HL-60 (cell line): Measurements from ENCODE around the gene CNTNAP5.

Source experiments
- DNase-seq, 2 experiments: peaks; one replicate each; pipeline ENCODE4 v3.0.0-alpha.2; 2010 to 2020; ENCODE audit warnings: low read depth in 1 of 2, low spot score in 1 of 2
- H3K27ac ChIP-seq: fragments of 250-450 bp; sonication (Bioruptor Pico); replicated peaks from 2 replicates; pipeline ENCODE4 v1.5.1; 2020; ENCODE audit warnings: mild to moderate bottlenecking, moderate library complexity
- H3K27me3 ChIP-seq: fragments of 250-450 bp; sonication (Bioruptor Pico); 2 replicates; pipeline ENCODE4 v1.5.1; 2021; ENCODE audit warnings: mild to moderate bottlenecking, moderate library complexity; ENCODE audit not compliant: insufficient read depth, poor library complexity, severe bottlenecking
- H3K4me3 ChIP-seq: replicated peaks from 2 replicates; pipeline ENCODE4 v1.5.1; 2011; ENCODE audit warnings: mild to moderate bottlenecking, control low read depth, low read length; ENCODE audit not compliant: insufficient read depth
- CTCF ChIP-seq: IDR thresholded peaks from one replicate; pipeline ENCODE4 v1.5.1; 2011; ENCODE audit warnings: low read length, control low read depth, inconsistent platforms; ENCODE audit not compliant: insufficient read depth
- GABPA ChIP-seq: IDR thresholded peaks from 2 replicates; pipeline ENCODE4 v1.6.1; 2012; ENCODE audit warnings: low read depth
- POLR2AphosphoS5 ChIP-seq: IDR thresholded peaks from 2 replicates; pipeline ENCODE4 v1.6.1; 2012; ENCODE audit warnings: low read depth
- SPI1 ChIP-seq: IDR thresholded peaks from 2 replicates; pipeline ENCODE4 v1.6.1; 2012; ENCODE audit warnings: low read depth, mild to moderate bottlenecking, borderline replicate concordance
- TF ChIP-seq, protein P1 (sequence below): IDR thresholded peaks from 2 replicates; pipeline ENCODE4 v1.6.1; 2012; ENCODE audit warnings: low read depth; ENCODE audit not compliant: insufficient replicate concordance

CNTNAP5 gene

GRCh38 chr2:124888431-124888830 is 863.3 kb downstream of the CNTNAP5 start:
- no peak for DNase-seq
- H3K4me3 ChIP-seq: no peak overlapping the region
- no peak for TF ChIP-seq GABPA
- TF ChIP-seq POLR2AphosphoS5: no peak
- TF ChIP-seq, protein P1, sequence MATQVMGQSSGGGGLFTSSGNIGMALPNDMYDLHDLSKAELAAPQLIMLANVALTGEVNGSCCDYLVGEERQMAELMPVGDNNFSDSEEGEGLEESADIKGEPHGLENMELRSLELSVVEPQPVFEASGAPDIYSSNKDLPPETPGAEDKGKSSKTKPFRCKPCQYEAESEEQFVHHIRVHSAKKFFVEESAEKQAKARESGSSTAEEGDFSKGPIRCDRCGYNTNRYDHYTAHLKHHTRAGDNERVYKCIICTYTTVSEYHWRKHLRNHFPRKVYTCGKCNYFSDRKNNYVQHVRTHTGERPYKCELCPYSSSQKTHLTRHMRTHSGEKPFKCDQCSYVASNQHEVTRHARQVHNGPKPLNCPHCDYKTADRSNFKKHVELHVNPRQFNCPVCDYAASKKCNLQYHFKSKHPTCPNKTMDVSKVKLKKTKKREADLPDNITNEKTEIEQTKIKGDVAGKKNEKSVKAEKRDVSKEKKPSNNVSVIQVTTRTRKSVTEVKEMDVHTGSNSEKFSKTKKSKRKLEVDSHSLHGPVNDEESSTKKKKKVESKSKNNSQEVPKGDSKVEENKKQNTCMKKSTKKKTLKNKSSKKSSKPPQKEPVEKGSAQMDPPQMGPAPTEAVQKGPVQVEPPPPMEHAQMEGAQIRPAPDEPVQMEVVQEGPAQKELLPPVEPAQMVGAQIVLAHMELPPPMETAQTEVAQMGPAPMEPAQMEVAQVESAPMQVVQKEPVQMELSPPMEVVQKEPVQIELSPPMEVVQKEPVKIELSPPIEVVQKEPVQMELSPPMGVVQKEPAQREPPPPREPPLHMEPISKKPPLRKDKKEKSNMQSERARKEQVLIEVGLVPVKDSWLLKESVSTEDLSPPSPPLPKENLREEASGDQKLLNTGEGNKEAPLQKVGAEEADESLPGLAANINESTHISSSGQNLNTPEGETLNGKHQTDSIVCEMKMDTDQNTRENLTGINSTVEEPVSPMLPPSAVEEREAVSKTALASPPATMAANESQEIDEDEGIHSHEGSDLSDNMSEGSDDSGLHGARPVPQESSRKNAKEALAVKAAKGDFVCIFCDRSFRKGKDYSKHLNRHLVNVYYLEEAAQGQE: no peak
- TF ChIP-seq SPI1: no peak
- TF ChIP-seq CTCF: no peak
- no peaks in the 10 kb centered on the region for H3K27me3 ChIP-seq
- H3K27ac ChIP-seq: no peak overlapping the region

DNA sequence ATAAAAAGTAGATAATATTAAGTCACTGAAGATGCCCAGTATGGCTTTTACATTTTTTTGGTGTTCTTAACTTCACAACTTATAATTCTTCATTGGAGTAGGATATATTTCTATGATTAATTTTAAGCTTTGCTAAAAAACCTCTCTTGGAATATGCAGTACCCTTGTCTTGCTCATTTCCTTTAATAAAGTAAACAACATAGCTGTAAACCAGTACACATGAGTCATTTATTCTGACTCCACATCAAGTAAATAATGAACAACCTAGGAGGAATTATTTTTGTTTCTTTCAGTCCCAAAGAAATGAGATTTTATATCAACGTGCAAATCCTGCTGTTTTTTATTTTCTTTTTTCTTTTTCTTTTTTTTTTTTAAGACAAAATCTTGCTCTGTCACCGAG is 869.1 kb downstream of the CNTNAP5 start:
- no peak for TF ChIP-seq CTCF
- TF ChIP-seq GABPA: no peak
- TF ChIP-seq, protein P1: no peak
- no peak for TF ChIP-seq SPI1
- TF ChIP-seq POLR2AphosphoS5: no peak
- DNase-seq: no peak
- Histone ChIP-seq H3K27ac (no peak overlapping the region), H3K27me3 (no peaks in the 10 kb centered on the region), H3K4me3 (no peak overlapping the region)

GRCh38 chr2:124898827-124899226 is 873.7 kb downstream of the CNTNAP5 start:
- no peaks in the 10 kb centered on the region for H3K27me3 ChIP-seq
- TF ChIP-seq, protein P1: no peak
- no peak for TF ChIP-seq SPI1
- no peak for TF ChIP-seq CTCF
- DNase-seq: no peak

More at GRCh38 chr2:124898827-124899226, 873.7 kb downstream of the CNTNAP5 start:
- H3K27ac ChIP-seq: no peak overlapping the region
- no peak overlapping the region for H3K4me3 ChIP-seq
